Karpas-422 (cell line): ENCODE results near the gene TXNDC2. TPM values are rescaled to one million over a fixed set of nuclear protein-coding genes. Genes with fewer than 3 reads are reported as not detected.
"Not testable (repeated sequence)": the region's sequence is repeated elsewhere in the genome, so short reads cannot be mapped to it uniquely, and the experiment has no call there.

ENCODE experiments used
- DNase-seq: peaks from one replicate; pipeline ENCODE4 v3.0.0-alpha.2; 2015
- H2AFZ ChIP-seq: fragments of 200-600 bp; sonication (generic); 2 replicates; pipeline ENCODE4 v1.6.1; 2014; ENCODE audit warnings: antibody characterized with exemption, low read length, mixed read lengths
- H3K27ac ChIP-seq: fragments of 200-600 bp; sonication (generic); 2 replicates; pipeline ENCODE4 v1.5.1; 2014; ENCODE audit warnings: mild to moderate bottlenecking, low read length, moderate library complexity
- H3K27me3 ChIP-seq: fragments of 200-600 bp; sonication (generic); 2 replicates; pipeline ENCODE4 v1.6.1; 2014; ENCODE audit warnings: low read length, mixed read lengths
- H3K36me3 ChIP-seq: fragments of 200-600 bp; sonication (generic); 2 replicates; pipeline ENCODE4 v1.6.1; 2014; ENCODE audit warnings: low read length, mixed read lengths; ENCODE audit not compliant: insufficient read depth
- H3K4me1 ChIP-seq: fragments of 200-600 bp; sonication (generic); 2 replicates; pipeline ENCODE4 v1.6.1; 2014; ENCODE audit warnings: mild to moderate bottlenecking, low read length, mixed read lengths
- H3K4me2 ChIP-seq: fragments of 200-600 bp; sonication (generic); 2 replicates; pipeline ENCODE4 v1.6.1; 2014; ENCODE audit warnings: low read length, low read depth, mild to moderate bottlenecking; ENCODE audit not compliant: poor library complexity, severe bottlenecking
- H3K4me3 ChIP-seq: fragments of 200-600 bp; sonication (generic); 2 replicates; pipeline ENCODE4 v1.5.1; 2014; ENCODE audit warnings: mild to moderate bottlenecking, antibody characterized with exemption, low read length, mixed read lengths
- H3K79me2 ChIP-seq: fragments of 200-600 bp; sonication (generic); 2 replicates; pipeline ENCODE4 v1.6.1; 2014; ENCODE audit warnings: mild to moderate bottlenecking, low read length, mixed read lengths
- H3K9ac ChIP-seq: fragments of 200-600 bp; sonication (generic); 2 replicates; pipeline ENCODE4 v1.6.0; 2014; ENCODE audit warnings: low read length
- H3K9me2 ChIP-seq: fragments of 200-600 bp; sonication (generic), shearing (Covaris generic); replicated peaks from 2 replicates; pipeline ENCODE4 v1.6.0; 2014; ENCODE audit warnings: mild to moderate bottlenecking, low read length, moderate library complexity; ENCODE audit not compliant: insufficient read depth
- H3K9me3 ChIP-seq: fragments of 300-700, 200-600 bp; sonication (generic); 2 replicates; pipeline ENCODE4 v1.6.1; 2014; ENCODE audit warnings: low read length, mixed read lengths
- H4K20me1 ChIP-seq: fragments of 200-600 bp; sonication (generic); 2 replicates; pipeline ENCODE4 v1.6.1; 2014; ENCODE audit warnings: mild to moderate bottlenecking, antibody characterized with exemption, low read length, low read depth; ENCODE audit not compliant: insufficient read depth
- total RNA-seq: library from RNA; depleted of rRNA; stranded (reverse); fragments of >200 nt; shearing (Covaris generic); gene quantifications from 2 replicates; pipeline ENCODE4 v1.2.3, GENCODE V29; 2014; ENCODE audit warnings: low replicate concordance

TXNDC2 gene
- total RNA-seq, 1 experiment from 2014 or later: not detected

DNA sequence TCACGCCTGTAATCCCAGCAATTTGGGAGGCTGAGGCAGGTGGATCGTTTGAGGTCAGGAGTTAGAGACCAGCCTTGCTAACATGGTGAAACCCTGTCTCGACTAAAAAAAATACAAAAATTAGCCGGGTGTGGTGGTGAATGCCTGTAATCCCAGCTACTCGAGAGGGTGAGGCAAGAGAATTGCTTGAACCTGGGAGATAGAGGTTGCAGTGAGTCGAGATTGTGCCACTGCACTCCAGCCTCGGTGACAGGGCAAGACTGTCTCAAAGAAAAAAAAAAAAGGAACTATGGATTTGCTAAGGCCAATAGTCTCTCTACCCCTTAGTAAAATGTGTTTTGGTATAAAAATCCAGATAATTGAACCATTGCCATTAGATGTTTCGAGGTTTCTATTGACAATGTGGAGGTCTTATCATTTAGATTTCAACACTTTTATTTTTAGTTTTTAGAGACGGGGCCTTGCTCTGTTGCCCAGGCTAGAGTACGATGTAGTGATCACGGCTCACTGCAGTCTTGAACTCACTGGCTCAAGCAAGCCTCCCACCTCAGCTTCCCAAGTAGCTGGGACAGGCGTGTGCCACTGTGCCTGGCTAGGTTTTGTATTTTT, 1.1 kb upstream of the TXNDC2 start:
- no peaks in the 10 kb centered on the region for H3K79me2 ChIP-seq
- H3K36me3 ChIP-seq: no peaks in the 10 kb centered on the region
- H3K27ac ChIP-seq: no peak overlapping the region
- no peaks in the 10 kb centered on the region for H3K9me2 ChIP-seq
- DNase-seq: no peak
- H3K4me2 ChIP-seq: no peak overlapping the region
- H3K4me3 ChIP-seq: no peak overlapping the region
- H3K4me1 ChIP-seq: no peaks in the 10 kb centered on the region
- H3K9me3 ChIP-seq: no peaks in the 10 kb centered on the region
- no peaks in the 10 kb centered on the region for H4K20me1 ChIP-seq
- no peak overlapping the region for H2AFZ ChIP-seq
- no peak overlapping the region for H3K9ac ChIP-seq
- no peaks in the 10 kb centered on the region for H3K27me3 ChIP-seq

DNA sequence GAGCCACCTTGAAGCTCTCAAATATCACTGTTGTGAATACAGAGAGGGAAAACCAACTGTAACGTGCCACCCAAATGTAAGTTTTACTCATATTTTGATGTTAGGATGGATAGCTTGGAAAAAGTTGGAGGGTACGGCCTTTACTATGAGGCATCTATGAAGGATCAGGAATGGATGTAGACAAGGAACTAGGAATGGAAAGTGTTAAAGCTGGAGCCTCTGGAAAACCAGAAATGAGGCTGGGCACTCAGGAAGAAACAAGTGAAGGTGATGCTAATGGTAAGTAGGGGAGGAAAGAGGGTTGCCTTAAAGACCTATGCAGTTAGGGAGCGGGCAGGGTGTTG, 204 bp downstream of the TXNDC2 start:
- no peaks in the 10 kb centered on the region for H3K36me3 ChIP-seq

DNA sequence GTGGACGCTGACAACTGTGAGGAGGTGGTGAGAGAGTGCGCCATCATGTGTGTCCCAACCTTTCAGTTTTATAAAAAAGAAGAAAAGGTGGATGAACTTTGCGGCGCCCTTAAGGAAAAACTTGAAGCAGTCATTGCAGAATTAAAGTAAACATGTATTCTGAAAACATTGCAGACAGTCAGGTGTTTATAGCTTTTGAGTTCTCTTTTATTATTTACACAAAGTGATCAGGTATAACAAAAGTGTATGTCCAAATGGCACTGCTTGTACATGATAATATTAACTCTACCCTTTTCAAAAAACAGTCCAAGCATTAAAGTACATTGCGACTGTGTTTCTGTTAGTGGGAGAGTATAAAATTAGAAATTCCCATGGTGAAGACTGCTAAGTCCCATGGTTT, 2.2 kb downstream of the TXNDC2 start:
- no peaks in the 10 kb centered on the region for H4K20me1 ChIP-seq
- no peaks in the 10 kb centered on the region for H3K9me3 ChIP-seq
- H3K79me2 ChIP-seq: no peaks in the 10 kb centered on the region
- H3K27ac ChIP-seq: no peak overlapping the region
- DNase-seq: no peak
- no peak overlapping the region for H2AFZ ChIP-seq
- no peak overlapping the region for H3K4me3 ChIP-seq
- no peaks in the 10 kb centered on the region for H3K27me3 ChIP-seq
- H3K4me1 ChIP-seq: no peaks in the 10 kb centered on the region
- H3K9me2 ChIP-seq: no peaks in the 10 kb centered on the region
- H3K4me2 ChIP-seq: no peak overlapping the region
- no peaks in the 10 kb centered on the region for H3K36me3 ChIP-seq
- no peak overlapping the region for H3K9ac ChIP-seq

More for the DNA sequence above, 204 bp downstream of the TXNDC2 start:
- no peak overlapping the region for H3K4me3 ChIP-seq
- no peaks in the 10 kb centered on the region for H4K20me1 ChIP-seq
- no peak for DNase-seq
- H3K9ac ChIP-seq: no peak overlapping the region
- no peaks in the 10 kb centered on the region for H3K9me3 ChIP-seq
- no peaks in the 10 kb centered on the region for H3K9me2 ChIP-seq
- H2AFZ ChIP-seq: no peak overlapping the region
- H3K4me2 ChIP-seq: no peak overlapping the region
- no peaks in the 10 kb centered on the region for H3K79me2 ChIP-seq
- H3K4me1 ChIP-seq: no peaks in the 10 kb centered on the region
- no peaks in the 10 kb centered on the region for H3K27me3 ChIP-seq
- H3K27ac ChIP-seq: no peak overlapping the region

DNA sequence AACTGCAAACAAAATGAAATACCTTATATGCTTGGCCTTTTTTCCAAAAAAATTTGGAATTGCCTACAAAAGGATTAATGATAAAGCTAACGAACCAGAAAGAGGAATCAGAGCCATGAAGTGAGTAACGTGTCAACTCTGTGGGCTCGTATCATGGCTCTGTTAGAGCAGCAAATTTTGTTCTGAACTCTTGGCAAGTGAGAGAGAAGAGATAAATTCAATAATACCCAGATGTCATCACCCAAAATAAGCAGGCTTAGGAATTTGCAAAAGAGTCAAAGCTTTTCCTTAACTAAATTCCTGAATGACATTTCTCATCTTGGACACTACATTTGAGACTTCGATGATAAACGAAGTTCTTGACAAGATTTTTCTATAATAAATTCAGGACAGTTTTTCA, 4.4 kb downstream of the TXNDC2 start:
- Histone ChIP-seq H3K4me2 (no peak overlapping the region), H3K27ac (no peak overlapping the region), H2AFZ (no peak overlapping the region), H3K79me2 (no peaks in the 10 kb centered on the region), H3K4me3 (no peak overlapping the region), H3K36me3 (no peaks in the 10 kb centered on the region), H3K9me3 (no peaks in the 10 kb centered on the region), H3K9me2 (no peaks in the 10 kb centered on the region), H3K9ac (no peak overlapping the region), H4K20me1 (no peaks in the 10 kb centered on the region), H3K27me3 (no peaks in the 10 kb centered on the region), H3K4me1 (no peaks in the 10 kb centered on the region)
- DNase-seq: no peak

DNA sequence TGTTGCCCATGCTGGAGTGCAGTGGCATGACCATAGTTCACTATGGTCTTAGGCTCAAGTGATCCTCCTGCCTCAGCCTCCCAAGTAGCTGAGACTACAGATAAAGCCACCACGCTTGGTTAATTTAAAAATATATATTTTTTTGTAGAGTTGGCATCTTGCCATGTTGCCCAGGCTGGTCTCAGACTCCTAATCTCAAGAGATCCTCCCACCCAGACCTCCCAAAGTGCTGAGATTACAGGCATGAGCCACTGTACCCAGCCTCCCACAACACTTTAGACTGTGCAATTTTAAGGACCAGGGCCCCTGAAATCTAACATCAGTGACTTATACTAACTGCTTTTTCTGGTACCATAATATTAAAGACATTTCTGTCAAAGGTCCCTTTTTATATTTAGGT, 5.2 kb downstream of the TXNDC2 start:
- Histone ChIP-seq H3K9me3 (no peaks in the 10 kb centered on the region), H4K20me1 (no peaks in the 10 kb centered on the region), H3K4me2 (no peak overlapping the region), H3K79me2 (no peaks in the 10 kb centered on the region), H2AFZ (no peak overlapping the region), H3K27ac (no peak overlapping the region), H3K9ac (no peak overlapping the region), H3K36me3 (no peaks in the 10 kb centered on the region), H3K4me3 (no peak overlapping the region), H3K27me3 (no peaks in the 10 kb centered on the region), H3K9me2 (no peaks in the 10 kb centered on the region), H3K4me1 (no peaks in the 10 kb centered on the region)
- DNase-seq: no peak

DNA sequence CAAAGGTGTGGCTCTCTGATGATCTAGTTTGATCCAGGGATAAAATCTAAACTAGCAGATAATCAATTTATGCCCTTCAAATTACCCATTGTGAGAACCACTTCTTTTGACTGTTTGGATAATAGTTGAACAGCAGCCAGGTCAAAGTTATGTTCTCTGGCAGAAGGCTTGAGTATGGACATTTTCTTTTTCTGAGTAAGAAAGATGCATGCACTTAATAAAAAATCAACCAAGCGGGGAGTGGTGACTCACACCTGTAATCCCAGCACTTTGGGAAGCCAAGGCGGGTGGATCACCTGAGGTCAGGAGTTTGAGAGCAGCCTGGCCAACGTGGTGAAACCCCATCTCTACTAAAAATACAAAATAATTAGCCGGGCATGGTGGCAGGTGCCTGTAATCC, 5.7 kb downstream of the TXNDC2 start:
- not testable (repeated sequence) for H4K20me1 ChIP-seq, DNase-seq, H3K9me3 ChIP-seq, H3K4me2 ChIP-seq, H3K27ac ChIP-seq, H3K27me3 ChIP-seq, H2AFZ ChIP-seq, H3K79me2 ChIP-seq, H3K9me2 ChIP-seq, H3K4me3 ChIP-seq, H3K9ac ChIP-seq, H3K36me3 ChIP-seq, H3K4me1 ChIP-seq

DNA sequence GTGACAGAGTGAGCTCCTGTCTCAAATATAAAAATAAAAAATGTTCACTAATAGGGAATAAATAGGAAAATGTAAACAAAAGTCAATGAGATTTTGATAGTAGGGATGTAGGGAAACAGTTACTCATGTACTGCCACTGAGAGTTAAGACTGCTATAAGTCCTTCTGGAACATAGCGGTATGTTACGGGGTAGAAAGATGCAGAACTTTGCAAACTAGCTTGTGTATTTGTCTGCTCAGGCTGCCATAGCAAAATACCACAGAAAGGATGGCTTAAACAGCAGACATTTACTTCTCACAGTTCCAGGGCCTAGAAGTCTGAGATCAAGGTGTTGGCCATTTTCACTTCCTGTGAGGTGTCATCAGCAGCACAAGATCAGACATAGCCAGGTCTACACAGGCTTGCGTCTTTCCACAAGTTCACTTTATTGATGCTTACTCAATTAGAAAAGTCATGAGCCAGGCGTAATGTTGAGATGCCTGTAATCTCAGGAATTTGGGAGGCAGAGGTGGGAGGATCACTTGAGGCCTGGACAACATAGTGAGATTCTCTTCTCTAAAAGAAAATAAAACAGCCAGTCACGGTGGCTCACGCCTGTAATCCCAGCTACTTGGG, 8.8 kb downstream of the TXNDC2 start:
- H3K27me3 ChIP-seq: no peaks in the 10 kb centered on the region
- no peak overlapping the region for H3K27ac ChIP-seq
- H4K20me1 ChIP-seq: no peaks in the 10 kb centered on the region
- DNase-seq: no peak
- H2AFZ ChIP-seq: no peak overlapping the region
- no peaks in the 10 kb centered on the region for H3K36me3 ChIP-seq
- no peaks in the 10 kb centered on the region for H3K79me2 ChIP-seq
- H3K9me2 ChIP-seq: no peaks in the 10 kb centered on the region
- H3K9ac ChIP-seq: no peak overlapping the region
- H3K4me1 ChIP-seq: no peaks in the 10 kb centered on the region
- H3K9me3 ChIP-seq: no peaks in the 10 kb centered on the region
- no peak overlapping the region for H3K4me2 ChIP-seq
- no peak overlapping the region for H3K4me3 ChIP-seq

DNA sequence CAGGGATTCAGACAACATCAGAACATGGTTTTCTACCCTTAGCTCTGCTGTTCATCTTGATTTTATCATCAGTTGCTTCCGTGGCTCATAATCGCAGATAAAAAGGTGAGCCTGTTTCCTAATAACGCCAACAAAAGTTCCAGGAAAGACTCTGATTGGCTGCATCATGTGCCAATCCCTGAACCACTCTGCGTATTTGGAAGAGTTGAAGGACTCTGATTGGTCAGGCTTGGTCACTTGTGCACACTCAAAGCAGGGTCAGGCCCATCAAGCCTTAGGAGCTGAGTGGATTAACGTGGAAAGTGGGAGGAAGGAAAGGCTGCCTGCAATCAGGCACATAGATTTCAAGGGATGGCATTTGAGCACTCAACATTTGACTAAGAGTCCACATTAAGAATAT, 11.4 kb downstream of the TXNDC2 start:
- Histone ChIP-seq H3K4me3 (no peak overlapping the region), H4K20me1 (no peaks in the 10 kb centered on the region), H3K9ac (no peak overlapping the region), H3K9me2 (no peaks in the 10 kb centered on the region), H3K27me3 (no peaks in the 10 kb centered on the region), H3K27ac (no peak overlapping the region), H2AFZ (no peak overlapping the region), H3K9me3 (no peaks in the 10 kb centered on the region), H3K36me3 (no peaks in the 10 kb centered on the region), H3K4me1 (no peaks in the 10 kb centered on the region), H3K4me2 (no peak overlapping the region), H3K79me2 (no peaks in the 10 kb centered on the region)
- DNase-seq: no peak
